GM12873 (cell line): ENCODE results near the gene MYO5A.

ENCODE experiments used
- CTCF ChIP-seq: IDR thresholded peaks from 2 replicates; pipeline ENCODE4 v1.5.1; 2012; ENCODE audit warnings: low read depth, mild to moderate bottlenecking, moderate library complexity, low read length, control low read depth; ENCODE audit not compliant: insufficient read depth; ENCODE audit errors: missing control alignments

MYO5A gene

GRCh38 chr15:52495125-52495524 lies 33.6 kb downstream of the MYO5A start:
- TF ChIP-seq CTCF = no peak

- TF ChIP-seq CTCF = no peak
Measured at GRCh38 chr15:52493968-52494367, 34.7 kb downstream of the MYO5A start.

- no peak for TF ChIP-seq CTCF
Measured at GRCh38 chr15:52492132-52492531, 36.5 kb downstream of the MYO5A start.

GRCh38 chr15:52491472-52491871 lies 37.2 kb downstream of the MYO5A start:
- no peak for TF ChIP-seq CTCF

GRCh38 chr15:52488830-52489229 lies 39.9 kb downstream of the MYO5A start:
- no peak for TF ChIP-seq CTCF

GRCh38 chr15:52486003-52486996 lies 42.4 kb downstream of the MYO5A start:
- no peak for TF ChIP-seq CTCF

- TF ChIP-seq CTCF = no peak
Measured at GRCh38 chr15:52485290-52485689, 43.4 kb downstream of the MYO5A start.
